Suppressor macrophage (primary cell): ENCODE results near the gene ARHGEF4.

Experiments
- DNase-seq, 4 experiments: peaks; one replicate each; pipeline ENCODE4 v3.0.0-alpha.2; 2020 to 2022

ARHGEF4 gene

GRCh38 chr2:131039535-131039907 is 202.8 kb downstream of the ARHGEF4 start:
- DNase-seq: no peak

GRCh38 chr2:131039908-131040660 is 203.4 kb downstream of the ARHGEF4 start:
- no peak for DNase-seq

GRCh38 chr2:131040661-131041401 is 204.1 kb downstream of the ARHGEF4 start:
- no peak for DNase-seq

- DNase-seq: no peak
Observed at GRCh38 chr2:131041402-131042147, 204.9 kb downstream of the ARHGEF4 start.

- DNase-seq: no peak
Observed at GRCh38 chr2:131042148-131042775, 205.5 kb downstream of the ARHGEF4 start.

GRCh38 chr2:131043199-131044074 is 206.7 kb downstream of the ARHGEF4 start:
- no peak for DNase-seq

- no peak for DNase-seq
Observed at GRCh38 chr2:131044075-131044756, 207.5 kb downstream of the ARHGEF4 start.

- DNase-seq: no peak
Observed at GRCh38 chr2:131044757-131045150, 208.0 kb downstream of the ARHGEF4 start.

- DNase-seq: no peak
Observed at GRCh38 chr2:131045286-131046027, 208.7 kb downstream of the ARHGEF4 start.

GRCh38 chr2:131046028-131046917 is 209.6 kb downstream of the ARHGEF4 start:
- no peak for DNase-seq

GRCh38 chr2:131046918-131047652 is 210.4 kb downstream of the ARHGEF4 start:
- no peak for DNase-seq

GRCh38 chr2:131047920-131048560 is 211.3 kb downstream of the ARHGEF4 start:
- no peak for DNase-seq

- DNase-seq: no peak
Observed at GRCh38 chr2:131048641-131049040, 211.9 kb downstream of the ARHGEF4 start.

- DNase-seq: no peak
Observed at GRCh38 chr2:131049150-131049718, 212.5 kb downstream of the ARHGEF4 start.

- no peak for DNase-seq
Observed at GRCh38 chr2:131050896-131051295, 214.2 kb downstream of the ARHGEF4 start.

GRCh38 chr2:131052741-131053263 is 216.1 kb downstream of the ARHGEF4 start:
- no peak for DNase-seq

- no peak for DNase-seq
Observed at GRCh38 chr2:131054488-131054887, 217.8 kb downstream of the ARHGEF4 start.
